B cell (primary cell): ENCODE data around the gene NR5A2. TPM values are rescaled to one million over a fixed set of nuclear protein-coding genes. Genes with fewer than 3 reads are reported as not detected.

Experiments used
- ATAC-seq: fragments of 200-7000 bp; cut with Tn5 transposase; one replicate; pipeline ENCODE4 v1.10.0; 2021; ENCODE audit warnings: low read depth, mild to moderate bottlenecking, moderate number of reproducible peaks, moderate library complexity
- CTCF ChIA-PET: fragments of 350-600 bp; sonication (Branson Sonifier 250); formaldehyde crosslinking; loops from one replicate; lab custom pipeline; 2021; ENCODE audit warnings: antibody characterized with exemption, inconsistent platforms; lab: Charles Lee
- POLR2A ChIA-PET: fragments of 350-600 bp; sonication (Branson Sonifier 250); formaldehyde crosslinking; loops from one replicate; lab custom pipeline; 2021; ENCODE audit warnings: antibody characterized with exemption; lab: Charles Lee
- DNase-seq: peaks from one replicate; pipeline ENCODE4 v3.0.0; 2013
- H2AFZ ChIP-seq: 2 replicates; pipeline ENCODE4 v1.6.1; 2012; ENCODE audit warnings: mild to moderate bottlenecking, low read depth, low read length; ENCODE audit not compliant: insufficient read depth, poor library complexity, severe bottlenecking
- H3K27ac ChIP-seq, 2 donors: 1 replicate in 1 of 2; 2 replicates in 1 of 2; pipeline ENCODE4 v1.5.1; 2012 to 2013; ENCODE audit warnings: low read length in 2 of 2, mild to moderate bottlenecking in 2 of 2, moderate library complexity in 1 of 2
- H3K27me3 ChIP-seq, 4 experiments: fragments of 200-600 bp in 1 of 4; sonication (generic) in 1 of 4; replicated peaks in 1 of 4; 1 replicate in 2 of 4; 2 replicates in 2 of 4; pipeline versions ENCODE4 v1.6.1 to v1.7.0; 2013 to 2016; ENCODE audit warnings: low read length in 3 of 4, mild to moderate bottlenecking in 2 of 4, mixed read lengths in 1 of 4, moderate library complexity in 1 of 4; ENCODE audit not compliant: insufficient read depth in 4 of 4, control insufficient read depth in 3 of 4; ENCODE audit errors: control extremely low read depth in 1 of 4
- H3K36me3 ChIP-seq, 2 experiments: replicated peaks in 1 of 2; 1 replicate in 1 of 2; 2 replicates in 1 of 2; pipeline versions ENCODE4 v1.6.1 to v1.7.1; 2013; ENCODE audit warnings: low read length in 1 of 2; ENCODE audit not compliant: insufficient read depth in 2 of 2, control insufficient read depth in 1 of 2; ENCODE audit errors: control extremely low read depth in 1 of 2, extremely low read depth in 1 of 2
- H3K4me1 ChIP-seq, 2 donors: fragments of 200-600 bp in 1 of 2; sonication (generic) in 1 of 2; 1 replicate in 1 of 2; 2 replicates in 1 of 2; pipeline versions ENCODE4 v1.5.1 to v1.6.1; 2013 to 2017; ENCODE audit warnings: low read length in 2 of 2; ENCODE audit not compliant: control insufficient read depth in 2 of 2, insufficient read depth in 2 of 2
- H3K4me2 ChIP-seq: replicated peaks from 2 replicates; pipeline ENCODE3; 2012; ENCODE audit warnings: mild to moderate bottlenecking, low read depth, low read length; ENCODE audit not compliant: poor library complexity, severe bottlenecking
- H3K4me3 ChIP-seq, 5 experiments: fragments of 200-600 bp in 1 of 5; sonication (generic) in 1 of 5; 1 replicate in 3 of 5; 2 replicates in 2 of 5; pipeline versions ENCODE4 v1.5.1 to v1.7.0; 2011 to 2016; ENCODE audit warnings: low read length in 4 of 5, mild to moderate bottlenecking in 4 of 5, low read depth in 2 of 5, control low read depth in 1 of 5, moderate library complexity in 1 of 5; ENCODE audit not compliant: insufficient read depth in 1 of 5; ENCODE audit errors: control extremely low read depth in 1 of 5, extremely low read depth in 1 of 5
- H3K79me2 ChIP-seq: fragments of 200-600 bp; sonication (generic); one replicate; pipeline ENCODE4 v1.6.0; 2016; ENCODE audit warnings: low read length; ENCODE audit not compliant: control insufficient read depth, insufficient read depth
- H3K9ac ChIP-seq: fragments of 200-600 bp; sonication (generic); 2 replicates; pipeline ENCODE4 v1.6.1; 2017; ENCODE audit warnings: mild to moderate bottlenecking, low read length, moderate library complexity
- H3K9me3 ChIP-seq, 3 donors: one replicate each; pipeline versions ENCODE4 v1.6.1 to v1.7.1; 2013; ENCODE audit warnings: low read length in 2 of 3; ENCODE audit not compliant: control insufficient read depth in 2 of 3, insufficient read depth in 1 of 3; ENCODE audit errors: control extremely low read depth in 1 of 3
- H4K20me1 ChIP-seq: 2 replicates; pipeline ENCODE4 v1.6.0; 2012; ENCODE audit warnings: mild to moderate bottlenecking, low read length; ENCODE audit not compliant: insufficient read depth, control insufficient read depth, poor library complexity, severe bottlenecking
- H3K27ac Mint-ChIP-seq: one replicate; pipeline ENCODE4 v1.8.0; 2021; ENCODE audit warnings: mixed read lengths
- H3K27me3 Mint-ChIP-seq: one replicate; pipeline ENCODE4 v1.8.0; 2021; ENCODE audit warnings: mixed read lengths
- H3K4me1 Mint-ChIP-seq: one replicate; pipeline ENCODE4 v1.8.0; 2021; ENCODE audit warnings: mixed read lengths
- H3K4me3 Mint-ChIP-seq: one replicate; pipeline ENCODE4 v1.8.0; 2021; ENCODE audit warnings: mixed read lengths
- H3K9me3 Mint-ChIP-seq: one replicate; pipeline ENCODE4 v1.8.0; 2022; ENCODE audit warnings: mixed read lengths; ENCODE audit not compliant: insufficient read depth
- CTCF ChIP-seq: fragments of 200-600 bp; IDR thresholded peaks from one replicate; pipeline ENCODE4 v1.8.0; 2022; ENCODE audit warnings: antibody characterized with exemption, mild to moderate bottlenecking
- EZH2 ChIP-seq: IDR thresholded peaks from 2 replicates; pipeline ENCODE4 v1.6.1; 2012; ENCODE audit warnings: borderline replicate concordance, low read depth, mild to moderate bottlenecking, moderate library complexity, low read length; ENCODE audit not compliant: insufficient read depth, poor library complexity, severe bottlenecking
- WGBS: methylation state at CpG from one replicate; pipeline ENCODE4 v1.1.5; 2013; ENCODE audit warnings: missing lambda C conversion rate; ENCODE audit not compliant: insufficient coverage; 5-methylcytosine and 5-hydroxymethylcytosine counted together
- intact Hi-C: fragments of 100-400 bp; cut with micrococcal nuclease; formaldehyde crosslinking; loops from one replicate; pipeline ENCODE4 v1.10.0; 2022
- polyA plus RNA-seq: library from polyadenylated mRNA; depleted of rRNA; stranded (reverse); fragments of >200 nt; gene quantifications from 2 replicates; pipeline ENCODE4 v1.2.3, GENCODE V29; 2012
- total RNA-seq, 2 donors: library from RNA; stranded (reverse); fragments of 120-200 nt in 1 of 2; gene quantifications; 1 replicate in 1 of 2; 2 replicates in 1 of 2; pipeline versions ENCODE4 v1.2.3 to v1.2.4, GENCODE V29; 2013 to 2022

The NR5A2 gene
- total and polyA plus RNA-seq, 2 donors (not counting 1 experiment from before 2014, with no cell fraction given), result 0.07 TPM; not detected in 1

- Mint-ChIP-seq H3K27ac (peak overlapping the region; percentile 7), H3K9me3 (no peaks in the 10 kb centered on the region), H3K4me1 (peaks cover 48% of the 10 kb centered on the region), H3K27me3 (peaks cover 65% of the 10 kb centered on the region), H3K4me3 (peak overlapping the region; percentile 81)
- WGBS, result 12% methylated on average over 27 of the region's 32 CpGs
- Histone ChIP-seq H3K27me3 (peaks cover 0 to 96% (median 80%) of the 10 kb centered on the region in 4 experiments), H3K36me3 (no peaks in the 10 kb centered on the region), H3K4me3 (peak overlapping the region in 2 of 5 experiments; percentile 50 to 67), H3K4me2 (peak overlapping the region; percentile 96), H3K9ac (peak overlapping the region; percentile 65), H3K27ac (no peak overlapping the region), H3K4me1 (peaks cover 70 to 73% of the 10 kb centered on the region in 2 donors), H4K20me1 (no peaks in the 10 kb centered on the region), H2AFZ (peak overlapping the region; percentile 75), H3K79me2 (no peaks in the 10 kb centered on the region), H3K9me3 (peaks cover 0 to 62% (median 0%) of the 10 kb centered on the region in 3 donors)
- intact Hi-C loops, result no loop called here
- ChIA-PET CTCF (no interaction called here), POLR2A (no interaction called here)
- ATAC-seq (no peak), DNase-seq (peak; percentile 46)
- TF ChIP-seq EZH2 (no peak), CTCF (no peak)
Measured at GRCh38 chr1:200038325-200038980, 10.9 kb downstream of the NR5A2 start.
